Stimulated activated CD4-positive, alpha-beta T cell treated with anti-CD3 and anti-CD28 coated beads, TNF-alpha, amount 100 ng/mL, for 48 hours (primary cell): Measurements from ENCODE around the gene OR1S2.
"Not testable (repeated sequence)": the region's sequence is repeated elsewhere in the genome, so short reads cannot be mapped to it uniquely, and the experiment has no call there.

Experiments used
- DNase-seq, 3 donors: peaks; one replicate each; pipeline ENCODE4 v3.0.0-alpha.2; 2020; ENCODE audit warnings: low read depth in 3 of 3

Gene OR1S2, protein sequence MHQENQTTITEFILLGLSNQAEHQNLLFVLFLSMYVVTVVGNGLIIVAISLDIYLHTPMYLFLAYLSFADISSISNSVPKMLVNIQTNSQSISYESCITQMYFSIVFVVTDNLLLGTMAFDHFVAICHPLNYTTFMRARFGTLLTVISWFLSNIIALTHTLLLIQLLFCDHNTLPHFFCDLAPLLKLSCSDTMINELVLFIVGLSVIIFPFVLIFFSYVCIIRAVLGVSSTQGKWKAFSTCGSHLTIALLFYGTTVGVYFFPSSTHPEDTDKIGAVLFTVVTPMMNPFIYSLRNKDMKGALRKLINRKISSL

DNA sequence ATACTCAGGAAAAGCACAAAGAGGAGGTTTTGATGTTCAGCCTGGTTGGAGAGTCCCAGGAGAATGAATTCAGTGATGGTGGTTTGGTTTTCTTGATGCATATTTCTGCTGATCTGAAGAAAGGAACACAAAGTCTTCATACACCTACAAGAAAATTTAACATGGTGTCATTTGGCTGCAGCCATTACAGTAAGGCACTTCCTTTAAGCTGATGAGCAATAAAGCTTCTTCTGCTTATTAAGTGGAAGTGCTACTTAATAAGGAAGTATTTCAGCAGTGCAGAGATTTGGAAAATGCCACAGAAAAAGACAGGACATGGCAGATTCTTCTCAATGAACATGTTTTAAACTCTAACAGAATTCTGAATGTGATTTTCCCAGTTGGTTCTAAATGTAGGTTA is at the start of gene OR1S2:
TSS of gene OR1S2 (minus strand) at position 101 of the 400 bp plus-strand sequence. CDS start at position 101, 0 bp downstream.
- DNase-seq = no peak

DNA sequence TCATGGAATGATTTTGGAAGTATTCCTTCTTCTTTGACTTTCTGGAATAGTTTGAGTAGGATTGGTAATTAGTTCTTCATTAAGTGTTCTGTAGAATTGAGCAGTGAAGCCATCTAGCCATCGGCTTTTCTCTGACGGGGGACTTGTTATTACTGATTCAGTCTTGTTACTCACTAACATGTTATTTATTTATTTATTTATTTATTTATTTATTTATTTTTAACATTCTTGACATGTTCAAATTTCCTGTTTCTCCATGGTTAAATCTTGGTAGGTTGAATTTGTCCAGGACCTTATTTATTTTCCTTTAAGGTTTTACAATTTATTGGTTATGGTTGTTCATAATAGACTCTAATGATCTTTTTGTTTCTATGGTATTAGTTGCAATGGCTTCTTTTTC is 40.0 kb upstream of the OR1S2 start:
- DNase-seq = no peak

- no peak for DNase-seq
These were observed 24.1 kb upstream of the OR1S2 start for GRCh38 chr11:58227956-58228615.

DNA sequence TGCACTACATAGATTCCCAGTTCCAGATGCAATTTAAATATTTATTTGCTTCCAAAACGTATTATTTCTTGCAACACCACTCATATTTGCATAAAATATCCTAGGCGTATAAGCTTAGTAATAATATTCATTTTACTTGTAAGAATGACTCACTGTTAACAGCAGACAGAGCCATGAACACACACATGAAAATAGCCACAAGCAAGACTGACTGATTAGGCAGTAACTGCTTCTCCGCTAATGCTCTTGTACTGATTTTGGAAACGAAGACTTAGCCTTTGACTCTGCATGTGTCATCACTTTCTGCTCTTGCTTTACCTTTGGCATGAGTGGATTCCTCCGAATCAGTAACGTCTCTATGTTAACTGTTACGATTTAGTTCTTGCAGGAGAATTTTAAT is 18.8 kb upstream of the OR1S2 start:
- no peak for DNase-seq

GRCh38 chr11:58216476-58216875 is 12.5 kb upstream of the OR1S2 start:
- no peak for DNase-seq

DNA sequence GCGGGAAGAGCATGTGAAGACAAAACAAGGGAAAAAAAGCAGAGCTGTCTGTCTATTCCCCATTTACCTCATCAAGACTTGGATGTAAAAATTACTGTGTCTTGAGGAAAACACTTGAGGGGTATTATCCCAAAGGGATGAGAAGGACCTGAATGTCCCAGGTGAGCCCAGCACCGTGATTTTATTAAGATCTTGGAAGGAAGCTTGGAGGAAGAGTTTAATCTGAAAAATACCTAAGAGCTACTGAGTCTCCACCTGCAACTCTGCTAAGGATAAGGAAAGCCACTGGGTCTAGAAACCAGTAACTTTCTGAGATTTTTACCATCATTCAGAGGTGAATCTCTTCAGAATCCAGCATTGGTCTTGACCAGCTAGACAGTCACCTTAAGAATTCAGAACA is 8.5 kb upstream of the OR1S2 start, which contains the start of gene OR1S1:
TSS of gene OR1S1 (plus strand) at position 301 of the 400 bp plus-strand sequence.
- DNase-seq = not testable (repeated sequence)

GRCh38 chr11:58199271-58199670 is 4.7 kb downstream of the OR1S2 start:
- no peak for DNase-seq

GRCh38 chr11:58195939-58196338 is 8.0 kb downstream of the OR1S2 start:
- DNase-seq = no peak

DNA sequence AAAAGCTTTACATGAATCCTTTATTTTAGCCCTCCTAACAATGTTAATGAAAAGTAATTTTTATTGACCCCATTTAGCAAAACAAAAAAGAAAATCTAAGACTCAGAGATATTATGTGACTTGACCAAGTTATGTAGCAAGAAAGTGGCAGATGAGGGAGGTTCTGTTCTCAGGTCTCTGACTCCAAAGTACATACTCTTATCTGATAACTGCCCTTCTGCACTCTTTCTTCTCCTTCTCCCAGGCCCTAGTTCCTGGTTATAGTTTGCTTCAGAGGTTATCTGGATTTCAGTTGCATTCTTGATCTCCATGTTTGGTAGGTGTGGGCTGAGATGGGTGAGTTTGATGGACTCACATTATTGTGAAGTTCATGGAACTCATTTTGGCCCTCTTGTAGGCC is 10.6 kb downstream of the OR1S2 start:
- DNase-seq = no peak

GRCh38 chr11:58192229-58192628 is 11.7 kb downstream of the OR1S2 start:
- no peak for DNase-seq

DNA sequence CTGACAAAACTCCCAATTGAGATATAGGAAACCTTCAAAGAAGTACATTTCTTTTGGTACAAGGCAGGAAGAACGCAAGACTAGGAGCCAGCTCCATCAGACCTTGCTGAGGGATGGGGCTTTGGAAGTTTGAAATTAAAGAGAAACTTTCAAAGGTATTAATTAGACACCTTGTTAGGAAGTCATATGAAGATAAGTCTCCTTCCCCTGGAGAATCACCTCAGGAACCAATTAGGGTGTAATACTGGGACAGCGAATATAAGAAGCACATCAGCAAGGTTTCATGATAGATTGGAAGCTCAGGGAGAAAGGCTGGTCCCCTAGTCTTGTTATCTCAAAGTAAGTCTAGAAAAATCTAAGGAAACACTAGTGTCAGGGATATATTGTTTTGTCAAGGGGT is 15.2 kb downstream of the OR1S2 start, which contains the start of gene OR9Q2:
TSS of gene OR9Q2 (plus strand) at position 301 of the 400 bp plus-strand sequence. CDS start 1,421 bp downstream, outside the sequence.
- no peak for DNase-seq

DNA sequence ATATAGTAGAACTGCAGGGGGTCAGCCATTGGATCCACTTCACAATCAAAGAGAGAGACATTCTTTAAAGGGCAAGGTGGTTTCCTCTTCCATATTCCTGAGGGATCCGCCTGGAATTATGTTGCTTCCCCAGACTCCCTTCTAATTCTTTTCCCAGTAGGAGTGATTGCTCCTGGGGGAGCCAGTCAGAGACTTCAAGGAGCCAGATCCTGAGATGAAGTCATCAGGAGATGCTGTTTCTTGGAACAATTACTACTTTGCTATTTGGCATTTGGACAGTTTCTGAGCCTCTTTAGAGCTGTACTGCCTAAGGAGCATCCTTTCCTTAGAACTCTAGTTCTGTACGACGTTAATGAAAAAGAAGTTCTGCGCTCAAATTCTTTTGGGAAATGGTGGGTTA is 17.0 kb downstream of the OR1S2 start:
- no peak for DNase-seq

- no peak for DNase-seq
These were observed 24.3 kb downstream of the OR1S2 start for GRCh38 chr11:58179648-58180047.

DNA sequence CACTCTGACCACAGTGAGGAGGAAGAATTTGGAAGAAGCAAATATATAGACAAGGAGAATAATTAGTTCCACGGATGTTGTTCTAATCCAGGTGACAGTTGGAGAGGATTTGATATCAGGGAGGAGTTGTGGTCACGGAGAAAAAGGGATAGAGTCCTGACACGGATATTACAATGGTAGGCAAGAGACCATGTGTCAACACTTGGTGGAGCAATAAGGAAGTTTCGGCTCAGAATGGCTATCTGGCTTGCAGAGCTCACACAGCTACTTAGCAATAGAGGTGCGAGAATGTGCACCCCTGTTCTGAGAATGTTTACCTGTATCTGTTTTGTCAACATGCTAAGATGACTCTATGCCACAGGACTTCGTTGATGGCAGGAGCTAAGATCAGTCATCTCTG is 25.5 kb downstream of the OR1S2 start:
- no peak for DNase-seq

DNA sequence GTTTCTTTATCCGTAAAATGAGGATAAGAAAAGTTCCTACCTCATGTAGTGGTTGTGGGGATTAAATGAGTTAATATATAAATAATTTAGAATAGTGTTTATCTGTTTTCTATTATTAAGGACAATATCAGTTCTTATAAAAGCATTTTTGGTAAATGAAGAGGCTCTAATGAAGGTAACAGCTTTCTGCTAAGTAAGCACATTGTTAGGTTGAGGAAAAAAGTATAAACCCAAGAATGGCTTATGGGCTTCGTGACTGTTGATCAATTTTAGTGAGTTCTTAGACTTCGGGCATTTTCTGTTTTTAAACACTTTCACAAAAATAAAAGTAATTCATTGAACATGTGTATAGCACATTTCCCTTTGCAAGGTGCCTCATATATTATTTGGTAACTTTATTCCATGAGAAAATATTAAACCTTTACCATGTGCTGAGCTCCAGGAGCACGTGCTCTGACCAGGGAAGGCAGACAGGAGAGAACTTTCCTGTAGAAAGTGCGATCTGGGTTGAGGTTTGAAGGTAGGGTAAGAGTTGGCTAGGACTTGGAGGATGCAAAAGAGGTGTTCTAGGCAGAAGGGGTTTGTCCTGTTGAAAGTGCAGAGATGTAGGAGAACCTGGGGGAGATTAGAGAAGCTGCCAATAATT is 26.4 kb downstream of the OR1S2 start:
- DNase-seq = no peak

DNA sequence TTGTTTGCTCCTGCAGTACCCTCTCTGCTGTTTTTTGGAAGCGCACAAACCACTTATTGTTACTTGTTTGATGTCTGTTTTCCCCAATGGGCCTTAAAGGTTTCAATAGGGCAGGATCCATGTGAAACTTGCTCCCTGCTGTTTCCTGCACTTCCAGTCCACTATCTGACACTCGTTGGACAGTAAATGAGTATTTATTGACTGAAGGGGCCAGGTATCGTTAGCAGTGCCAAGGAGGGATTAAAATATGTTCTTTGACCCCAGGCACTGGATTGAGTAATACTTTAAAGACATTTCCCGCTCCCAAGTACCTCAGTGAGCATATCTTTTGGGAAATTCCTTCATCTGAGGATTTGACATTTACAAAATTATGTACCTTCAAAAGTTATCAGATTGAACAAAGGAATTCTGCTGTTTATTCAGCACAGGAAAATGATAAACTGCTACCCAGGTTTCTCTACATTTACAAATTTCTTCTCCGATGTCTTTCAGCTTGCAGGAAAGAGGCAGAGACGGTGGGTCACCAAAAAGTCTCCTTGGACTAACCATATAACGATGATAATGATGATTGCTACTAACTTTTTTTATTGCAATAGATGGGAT is 38.3 kb downstream of the OR1S2 start:
- DNase-seq = no peak

- DNase-seq = no peak
These were observed 39.0 kb downstream of the OR1S2 start for GRCh38 chr11:58164990-58165389.

DNA sequence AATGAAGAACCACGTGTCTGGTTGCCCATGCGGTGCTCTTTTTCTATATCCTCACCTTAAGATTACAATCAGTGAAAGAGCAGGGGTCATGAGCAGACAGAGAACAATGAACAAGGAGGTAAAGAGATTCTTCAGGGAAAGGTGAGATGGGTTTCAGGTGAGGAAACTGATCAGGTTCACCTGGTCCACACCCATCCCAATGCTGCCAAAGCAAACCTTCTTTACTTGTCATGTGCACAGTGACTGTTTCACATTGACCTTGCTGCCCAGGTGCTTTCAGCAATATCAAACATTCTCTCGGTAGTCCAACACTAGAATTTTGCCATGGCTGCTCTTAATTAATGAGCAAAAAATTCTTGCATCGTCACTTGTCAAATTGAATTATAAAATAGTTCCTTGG is 39.6 kb downstream of the OR1S2 start:
- no peak for DNase-seq
